Erythroblast (primary cell): ENCODE data around the gene RPS6KA5.
"Not testable (repeated sequence)": the region's sequence is repeated elsewhere in the genome, so short reads cannot be mapped to it uniquely, and the experiment has no call there.

ENCODE experiments used
- GATA1 ChIP-seq: IDR thresholded peaks from 2 replicates; pipeline ENCODE4 v1.6.1; 2011; ENCODE audit warnings: low read depth, mild to moderate bottlenecking, control low read depth, low read length, moderate library complexity
- POLR2A ChIP-seq: IDR thresholded peaks from 2 replicates; pipeline ENCODE4 v1.6.1; 2011; ENCODE audit warnings: mild to moderate bottlenecking, low read length

DNA sequence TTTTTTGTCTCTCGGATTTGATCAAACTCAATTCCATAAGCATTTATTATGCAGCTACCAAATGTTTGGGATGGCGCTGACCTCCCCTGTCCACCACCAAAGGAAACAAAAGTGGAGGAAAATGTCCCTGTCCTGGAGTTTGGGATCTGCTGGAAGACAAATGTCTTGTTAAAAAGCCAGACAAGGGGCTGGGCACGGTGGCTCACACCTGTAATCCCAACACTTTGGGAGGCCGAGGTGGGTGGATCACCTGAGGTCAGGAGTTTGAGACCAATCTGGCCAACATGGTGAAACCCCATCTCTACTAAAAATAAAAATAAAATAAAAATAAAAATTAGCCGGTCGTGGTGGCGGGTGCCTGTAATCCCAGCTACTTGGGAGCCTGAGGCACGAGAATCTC lies 221.9 kb downstream of the RPS6KA5 start:
- TF ChIP-seq POLR2A, GATA1: not testable (repeated sequence)
